ENCODE data around the gene ISLR.
A peak's percentile ranks its signal among the peaks of the same experiment; 100 is the strongest.

Gene ISLR

GRCh38 chr15:74173380-74174218, at the start of gene ISLR:
TSS of gene ISLR (plus strand) at chr15:74173710. CDS start at chr15:74174859, 1,149 bp downstream.
- peak; percentile 9 for DNase-seq

GRCh38 chr15:74124196-74124595, 49.3 kb upstream of the ISLR start:
- DNase-seq: no peak

GRCh38 chr15:74124759-74125158, 48.8 kb upstream of the ISLR start:
- no peak for DNase-seq

- DNase-seq: peak; percentile 92
Measured at GRCh38 chr15:74127255-74127953, 46.1 kb upstream of the ISLR start.

GRCh38 chr15:74127954-74128784, 45.3 kb upstream of the ISLR start:
- DNase-seq: peak; percentile 82

- peak; percentile 62 for DNase-seq
Measured at GRCh38 chr15:74128785-74129585, 44.5 kb upstream of the ISLR start.

GRCh38 chr15:74129586-74130154, 43.8 kb upstream of the ISLR start:
- no peak for DNase-seq

- DNase-seq: peak; percentile 76
Measured at GRCh38 chr15:74130155-74130848, 43.2 kb upstream of the ISLR start, which contains the start of gene ISLR2. TSS of gene ISLR2 (plus strand) at chr15:74130586. CDS start at chr15:74132755, 2,169 bp downstream.

- DNase-seq: no peak
Measured at GRCh38 chr15:74130849-74131627, 42.5 kb upstream of the ISLR start.

GRCh38 chr15:74131628-74132413, 41.7 kb upstream of the ISLR start:
- no peak for DNase-seq

GRCh38 chr15:74132681-74133651, 40.5 kb upstream of the ISLR start:
- no peak for DNase-seq

GRCh38 chr15:74133694-74134386, 39.7 kb upstream of the ISLR start:
- no peak for DNase-seq

- DNase-seq: peak; percentile 3
Measured at GRCh38 chr15:74134387-74135027, 39.0 kb upstream of the ISLR start.

- no peak for DNase-seq
Measured at GRCh38 chr15:74135041-74135565, 38.4 kb upstream of the ISLR start.

GRCh38 chr15:74136540-74136813, 37.0 kb upstream of the ISLR start:
- no peak for DNase-seq

GRCh38 chr15:74136814-74137536, 36.5 kb upstream of the ISLR start:
- peak; percentile 19 for DNase-seq

GRCh38 chr15:74137537-74137894, 36.0 kb upstream of the ISLR start:
- peak; percentile 6 for DNase-seq
